GM12865 (cell line): ENCODE measurements around the gene SEC16A.

ENCODE experiments used
- DNase-seq: peaks from one replicate; pipeline ENCODE4 v3.0.0; 2010; ENCODE audit warnings: low read depth
- H3K4me3 ChIP-seq: 2 replicates; pipeline ENCODE4 v1.5.1; 2011; ENCODE audit warnings: mild to moderate bottlenecking, low read depth, low read length, control low read depth
- CTCF ChIP-seq: IDR thresholded peaks from 2 replicates; pipeline ENCODE4 v1.5.1; 2011; ENCODE audit warnings: low read length, control low read depth, low read depth, inconsistent platforms; ENCODE audit not compliant: insufficient read depth; ENCODE audit errors: missing control alignments

Gene SEC16A

GRCh38 chr9:136398286-136398685 is 84.6 kb downstream of the SEC16A start:
- H3K4me3 ChIP-seq: no peak overlapping the region
- no peak for TF ChIP-seq CTCF
- DNase-seq: no peak

GRCh38 chr9:136397643-136398042 is 85.2 kb downstream of the SEC16A start:
- no peak overlapping the region for H3K4me3 ChIP-seq
- no peak for TF ChIP-seq CTCF
- no peak for DNase-seq

GRCh38 chr9:136396219-136396515 is 86.7 kb downstream of the SEC16A start:
- TF ChIP-seq CTCF: no peak
- no peak overlapping the region for H3K4me3 ChIP-seq
- no peak for DNase-seq

- no peak for TF ChIP-seq CTCF
- DNase-seq: no peak
- H3K4me3 ChIP-seq: no peak overlapping the region
These were observed 87.3 kb downstream of the SEC16A start for GRCh38 chr9:136395345-136396218.

- H3K4me3 ChIP-seq: no peak overlapping the region
- TF ChIP-seq CTCF: no peak
- DNase-seq: no peak
These were observed 87.9 kb downstream of the SEC16A start for GRCh38 chr9:136395020-136395340.

GRCh38 chr9:136394312-136395019 is 88.4 kb downstream of the SEC16A start:
- no peak for DNase-seq
- H3K4me3 ChIP-seq: no peak overlapping the region
- no peak for TF ChIP-seq CTCF

- no peak for DNase-seq
- TF ChIP-seq CTCF: no peak
- no peak overlapping the region for H3K4me3 ChIP-seq
These were observed 89.3 kb downstream of the SEC16A start for GRCh38 chr9:136393531-136393930.
